Erythroblast (primary cell): Measurements from ENCODE around the gene STAT5A.
A peak's percentile ranks its signal among the peaks of the same experiment; 100 is the strongest.
"Not testable (repeated sequence)": the region's sequence is repeated elsewhere in the genome, so short reads cannot be mapped to it uniquely, and the experiment has no call there.

Experiments
- DNase-seq, 2 experiments: peaks; one replicate each; lab custom pipeline; 2025; lab: John Stamatoyannopoulos, UW
- GATA1 ChIP-seq: IDR thresholded peaks from 2 replicates; pipeline ENCODE4 v1.6.1; 2011; ENCODE audit warnings: low read depth, mild to moderate bottlenecking, control low read depth, low read length, moderate library complexity
- POLR2A ChIP-seq: IDR thresholded peaks from 2 replicates; pipeline ENCODE4 v1.6.1; 2011; ENCODE audit warnings: mild to moderate bottlenecking, low read length

The STAT5A gene

DNA sequence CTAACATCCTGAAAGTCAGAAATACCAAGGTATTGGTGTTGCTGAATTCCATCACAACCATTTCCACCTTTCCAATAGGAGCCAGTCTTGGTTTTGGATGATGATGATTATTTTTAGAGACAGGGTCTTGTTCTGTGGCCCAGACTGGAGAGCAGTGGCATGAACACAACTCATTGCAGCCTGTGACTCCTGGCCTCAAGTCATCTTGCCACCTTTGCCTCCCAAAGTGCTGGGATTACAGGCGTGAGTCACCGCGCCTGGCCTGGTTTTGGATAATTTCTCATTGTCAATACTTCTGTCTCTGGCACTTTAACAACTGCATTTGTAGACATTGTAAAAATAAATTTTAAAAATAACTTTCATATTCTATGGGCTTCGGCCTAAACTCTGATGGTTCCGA lies 34.7 kb upstream of the STAT5A start:
- TF ChIP-seq POLR2A (no peak), GATA1 (no peak)
- DNase-seq = peak in 1 of 2 experiments; percentile 46

DNA sequence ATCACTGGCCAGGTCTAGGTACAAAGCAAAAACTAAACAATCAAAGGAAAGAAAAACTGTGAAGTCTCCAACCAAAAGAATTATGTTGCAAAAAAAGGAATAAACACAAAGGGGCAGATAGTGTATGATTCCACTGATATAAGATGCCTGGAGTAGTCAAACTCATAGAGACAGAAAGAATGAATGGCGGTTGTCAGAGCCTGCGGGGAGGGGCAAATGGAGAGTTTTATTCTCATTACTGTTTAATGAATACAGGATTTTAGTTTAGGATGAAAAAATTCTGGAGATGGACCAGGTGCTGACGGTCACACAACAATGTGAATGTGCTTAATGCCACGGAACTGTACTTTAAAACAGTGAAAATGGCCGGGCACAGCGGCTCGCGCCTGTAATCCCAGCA lies 32.9 kb upstream of the STAT5A start:
- no peak for DNase-seq
- TF ChIP-seq GATA1 (no peak), POLR2A (no peak)

DNA sequence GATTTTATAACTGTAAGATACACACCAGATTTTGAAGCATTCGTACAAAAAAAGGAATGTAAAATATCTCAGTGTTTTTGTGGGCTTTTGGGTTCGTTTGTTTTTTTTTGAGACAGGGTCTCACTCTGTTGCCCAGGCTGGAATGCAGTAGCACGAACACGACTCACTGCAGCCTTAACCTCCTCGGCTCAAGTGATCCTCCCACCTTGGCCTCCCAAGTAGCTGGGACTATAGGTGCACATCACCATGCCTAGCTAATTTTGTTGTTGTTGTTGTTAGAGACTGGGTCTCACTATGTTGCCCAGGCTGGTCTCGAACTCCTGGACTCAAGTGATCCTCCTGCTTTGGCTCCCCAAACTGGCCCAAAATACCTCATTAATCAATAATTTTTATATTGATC lies 28.0 kb upstream of the STAT5A start:
- DNase-seq = no peak
- TF ChIP-seq GATA1 (no peak), POLR2A (no peak)

DNA sequence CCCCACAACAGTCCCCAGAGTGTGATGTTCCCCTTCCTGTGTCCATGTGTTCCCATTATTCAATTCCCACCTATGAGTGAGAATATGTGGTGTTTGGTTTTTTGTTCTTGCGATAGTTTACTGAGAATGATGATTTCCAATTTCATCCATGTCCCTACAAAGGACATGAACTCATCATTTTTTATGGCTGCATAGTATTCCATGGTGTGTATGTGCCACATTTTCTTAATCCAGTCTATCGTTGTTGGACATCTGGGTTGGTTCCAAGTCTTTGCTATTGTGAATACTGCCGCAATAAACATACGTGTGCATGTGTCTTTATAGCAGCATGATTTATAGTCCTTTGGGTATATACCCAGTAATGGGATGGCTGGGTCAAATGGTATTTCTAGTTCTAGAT lies 23.9 kb upstream of the STAT5A start:
- DNase-seq = not testable (repeated sequence)

DNA sequence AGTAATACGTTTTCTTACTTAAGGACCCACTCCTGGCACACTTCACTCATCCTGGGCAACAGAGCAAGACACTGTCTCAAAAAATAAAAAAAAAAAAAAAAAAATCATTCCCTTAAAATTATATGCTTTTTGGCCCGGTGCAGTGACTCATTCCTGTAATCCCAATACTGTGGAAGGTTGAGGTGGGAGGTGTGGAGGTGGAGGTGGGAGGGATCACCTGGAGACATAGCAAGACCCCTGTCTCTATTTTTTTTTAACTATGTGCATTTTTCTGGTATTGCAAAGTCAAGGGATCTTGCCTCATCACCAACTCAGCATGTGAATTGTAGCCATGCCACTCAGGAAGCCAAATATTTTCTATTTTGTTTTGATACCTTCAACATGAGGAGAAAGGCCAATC lies 21.8 kb upstream of the STAT5A start:
- no peak for TF ChIP-seq GATA1
- no peak for TF ChIP-seq POLR2A
- no peak for DNase-seq

DNA sequence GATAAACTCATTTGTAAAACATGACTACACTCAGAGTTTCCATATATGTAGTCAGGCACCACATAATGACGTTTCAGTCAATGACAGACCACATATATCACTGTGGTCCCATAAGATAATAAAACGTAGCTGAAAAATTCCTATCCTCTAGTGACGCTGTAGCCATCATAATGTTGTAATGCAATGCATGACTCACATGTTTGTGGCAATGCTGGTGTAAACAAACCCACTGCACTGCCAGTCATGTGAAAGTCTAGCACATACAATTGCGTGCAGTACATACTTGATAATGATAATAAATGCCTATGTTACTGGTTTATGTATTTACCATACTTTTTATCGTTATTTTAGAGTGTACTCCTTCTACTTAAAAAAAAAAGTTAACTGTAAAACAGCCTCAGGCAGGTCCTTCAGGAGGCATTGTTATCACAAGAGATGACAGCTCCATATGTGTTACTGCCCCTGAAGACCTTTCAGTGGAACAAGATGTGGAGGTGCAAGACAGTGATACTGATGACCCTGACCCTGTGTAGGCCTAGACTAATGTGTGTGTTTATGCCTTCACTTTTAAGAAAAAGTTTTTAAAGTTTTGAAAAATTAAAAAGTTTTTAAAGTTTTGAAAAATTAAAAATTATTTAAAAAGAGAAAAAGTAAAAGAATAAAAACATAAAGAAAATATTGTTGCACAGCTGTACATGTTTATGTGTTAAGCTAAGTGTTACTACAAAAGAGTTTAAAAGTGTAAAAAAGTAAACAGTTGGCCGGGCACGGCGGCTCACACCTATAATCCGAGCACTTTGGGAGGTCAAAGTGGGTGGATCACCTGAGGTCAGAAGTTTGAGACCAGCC lies 21.2 kb upstream of the STAT5A start:
- TF ChIP-seq POLR2A = peak; percentile 78
- peak; percentile 30 for TF ChIP-seq GATA1
- DNase-seq = peak; percentile 96 to 98

DNA sequence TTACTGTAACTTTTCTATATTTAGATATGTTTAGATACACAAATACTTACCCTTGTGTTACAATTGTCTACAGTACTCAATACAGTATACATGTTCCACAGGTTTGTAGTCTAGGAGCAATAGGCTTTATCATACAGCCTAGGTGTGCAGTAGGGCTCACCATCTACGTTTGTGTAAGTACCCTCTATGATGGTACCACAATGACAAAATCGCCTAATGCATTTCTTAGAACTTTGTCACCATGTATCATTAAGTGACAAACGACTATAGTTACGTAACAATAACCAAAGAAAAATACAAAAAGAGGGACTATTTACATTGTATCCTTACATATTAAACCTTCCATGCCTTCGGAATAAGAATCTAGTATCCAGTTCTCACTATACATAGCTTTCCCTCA lies 20.1 kb upstream of the STAT5A start:
- TF ChIP-seq GATA1 = no peak
- peak; percentile 18 for TF ChIP-seq POLR2A
- peak in 1 of 2 experiments; percentile 71 for DNase-seq

DNA sequence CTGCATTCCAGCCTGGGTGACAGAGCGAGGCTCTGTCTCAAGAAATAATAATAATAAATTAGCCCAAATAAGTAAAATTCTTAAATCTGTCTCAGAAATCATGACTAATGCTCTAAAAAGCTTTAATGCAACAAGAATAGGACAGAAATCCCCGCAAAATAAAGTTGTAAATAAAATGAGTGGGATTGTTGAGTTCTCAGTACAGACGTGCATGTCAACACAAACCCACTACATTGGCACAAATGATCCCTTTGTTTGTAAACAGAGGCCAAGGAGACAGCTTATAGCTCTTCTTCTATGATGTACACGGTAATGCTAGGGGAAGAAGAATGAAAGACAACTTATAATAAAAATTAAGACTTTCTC lies 18.1 kb upstream of the STAT5A start:
- TF ChIP-seq POLR2A (no peak), GATA1 (no peak)
- DNase-seq = peak in 1 of 2 experiments; percentile 33

DNA sequence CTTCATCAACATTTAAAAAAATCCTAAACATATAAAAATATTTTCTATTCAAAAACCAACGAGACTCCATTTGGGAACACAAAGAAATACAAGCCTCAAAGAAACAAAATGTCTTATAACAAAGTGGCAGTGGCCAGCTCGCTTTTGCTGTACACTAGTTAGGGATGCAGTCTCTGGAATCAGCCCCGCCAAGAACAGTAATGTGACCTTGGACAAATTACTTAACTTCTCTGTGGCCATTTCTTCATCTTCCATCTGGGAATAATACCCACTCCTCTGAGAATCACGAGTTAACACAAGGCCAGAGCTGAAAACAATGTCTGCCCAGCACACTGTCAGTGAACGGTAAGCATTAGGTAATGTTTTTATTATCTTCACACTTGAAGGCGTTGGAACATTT lies 17.7 kb upstream of the STAT5A start:
- TF ChIP-seq GATA1 = no peak
- no peak for TF ChIP-seq POLR2A
- DNase-seq = peak in 1 of 2 experiments; percentile 33

DNA sequence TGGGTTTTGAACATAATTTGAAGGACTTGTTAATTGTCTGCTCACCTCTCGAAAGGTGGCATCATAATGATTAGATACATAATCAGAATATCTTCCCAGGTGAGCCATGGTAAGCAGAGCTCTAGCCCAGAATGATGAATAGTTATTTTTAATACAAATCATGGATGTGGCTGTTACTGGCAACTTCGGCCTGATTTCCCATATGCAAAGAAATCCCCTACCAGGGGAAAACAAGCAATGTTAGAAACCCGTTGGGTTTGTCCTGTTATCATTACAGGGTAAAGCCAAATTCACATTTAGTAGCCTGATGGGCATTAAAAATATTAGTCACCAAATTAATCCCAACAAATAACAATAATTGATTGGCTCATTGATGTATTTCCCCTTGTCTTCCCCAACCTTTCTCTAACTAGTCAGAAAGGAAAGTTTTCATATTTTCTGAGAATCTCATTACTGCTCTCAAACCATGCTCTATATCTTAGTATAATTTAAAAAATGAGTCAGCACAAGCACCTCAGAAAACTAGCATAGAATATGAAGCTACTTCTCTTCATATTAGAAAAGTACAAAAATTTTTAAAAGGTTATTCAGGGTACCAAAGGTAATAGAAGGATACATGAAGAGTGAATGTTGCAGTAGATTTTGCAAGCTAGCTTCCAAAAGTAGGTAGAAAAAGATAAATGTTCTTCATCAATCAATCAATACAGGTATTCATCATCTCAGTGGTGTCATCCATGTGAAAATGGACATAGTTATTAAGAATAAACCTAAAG lies 17.1 kb upstream of the STAT5A start:
- no peak for DNase-seq
- no peak for TF ChIP-seq POLR2A
- TF ChIP-seq GATA1 = no peak

DNA sequence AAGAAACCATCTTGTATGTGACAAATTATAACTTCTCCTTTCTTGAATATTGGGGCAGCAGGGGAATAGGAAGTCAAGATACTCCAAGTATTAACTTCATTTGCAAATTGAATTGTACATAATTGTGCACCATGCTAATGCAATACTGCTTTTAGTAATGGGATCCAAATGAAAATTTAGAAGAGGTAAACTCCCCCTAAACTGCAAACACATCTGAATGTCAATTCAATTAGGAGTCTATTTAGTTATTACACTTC lies 16.6 kb upstream of the STAT5A start:
- TF ChIP-seq GATA1 (no peak), POLR2A (peak; percentile 16)
- peak in 1 of 2 experiments; percentile 60 for DNase-seq

DNA sequence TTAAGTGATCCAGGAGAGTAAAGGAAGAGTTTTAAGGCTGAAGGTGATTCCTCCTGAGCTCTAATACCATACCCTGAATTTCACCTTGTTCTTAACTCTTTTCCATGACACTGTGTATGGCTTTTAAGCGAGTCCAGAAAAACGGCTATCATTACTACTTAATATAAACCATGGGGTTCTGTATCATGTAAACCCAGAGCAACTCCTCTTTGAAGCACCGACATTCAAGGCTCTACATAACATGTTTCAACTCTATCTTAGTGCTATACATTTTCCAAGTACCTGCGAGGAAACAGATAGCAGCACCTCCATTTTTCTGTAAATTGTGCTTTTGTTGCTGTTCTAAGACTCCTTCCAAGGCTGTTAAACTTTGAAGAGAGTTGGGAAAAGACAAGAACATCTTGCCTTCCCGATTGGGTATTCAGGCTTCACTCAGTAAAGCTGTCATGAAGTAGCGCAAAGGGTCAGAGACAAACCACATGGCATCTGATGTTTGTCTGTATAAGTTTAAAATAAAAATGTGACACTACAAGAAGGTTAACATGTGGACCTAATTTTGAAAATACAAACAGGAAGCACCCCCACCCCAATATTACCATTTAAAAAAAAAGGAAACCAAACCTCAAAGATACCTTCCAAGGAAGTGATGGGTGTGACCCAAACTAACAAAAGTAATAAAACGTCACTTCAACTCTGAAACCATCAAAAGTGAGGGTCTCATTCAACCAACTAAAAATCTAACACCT lies 16.0 kb upstream of the STAT5A start:
- TF ChIP-seq GATA1 (no peak), POLR2A (no peak)
- peak in 1 of 2 experiments; percentile 56 for DNase-seq

DNA sequence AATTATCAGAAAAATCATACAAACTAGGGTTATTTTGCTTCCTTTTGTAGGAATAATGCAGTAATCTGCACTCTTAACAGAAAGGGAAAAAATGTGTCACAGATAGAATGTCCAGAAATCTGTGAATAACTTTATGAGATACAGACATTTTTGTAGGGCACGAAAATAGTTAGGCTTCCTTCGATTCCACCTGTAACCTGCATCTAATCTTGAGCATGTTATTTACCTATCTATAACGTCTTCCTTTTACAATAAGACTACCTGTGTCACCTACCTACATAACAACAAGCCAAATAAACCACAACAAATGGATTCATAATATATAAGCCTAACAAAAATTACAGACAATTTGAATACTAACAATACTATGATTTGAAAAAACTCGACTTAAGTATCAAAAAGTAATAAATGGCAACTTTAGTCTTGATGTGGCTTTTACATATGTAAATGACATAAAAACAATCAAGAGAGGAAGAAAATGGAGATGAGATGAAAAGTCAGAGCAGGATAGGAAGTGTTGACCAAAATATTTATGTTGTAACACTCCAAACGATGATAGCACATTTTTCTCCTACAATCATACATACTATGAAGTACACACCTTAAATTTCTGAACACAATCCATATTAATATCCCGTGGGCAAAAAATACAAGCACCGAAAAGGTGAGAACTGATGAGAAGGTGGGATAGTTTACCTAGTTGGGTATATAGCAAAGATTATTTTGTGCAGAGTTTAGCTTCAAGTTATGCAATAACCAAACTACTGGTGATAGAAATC lies 14.6 kb upstream of the STAT5A start:
- peak in 1 of 2 experiments; percentile 65 for DNase-seq
- TF ChIP-seq GATA1 (no peak), POLR2A (peak; percentile 20)
